ENCODE measurements around the gene CST9. TPM values are rescaled to one million over a fixed set of nuclear protein-coding genes. Genes with fewer than 3 reads are reported as not detected.

The CST9 gene
- total and polyA plus RNA-seq, 2 of the 13 experiments (the other 11 are each of a cell fraction or from before 2014, with no cell fraction given), result 0.07 TPM; not detected in 1

- TF ChIP-seq, protein P1, sequence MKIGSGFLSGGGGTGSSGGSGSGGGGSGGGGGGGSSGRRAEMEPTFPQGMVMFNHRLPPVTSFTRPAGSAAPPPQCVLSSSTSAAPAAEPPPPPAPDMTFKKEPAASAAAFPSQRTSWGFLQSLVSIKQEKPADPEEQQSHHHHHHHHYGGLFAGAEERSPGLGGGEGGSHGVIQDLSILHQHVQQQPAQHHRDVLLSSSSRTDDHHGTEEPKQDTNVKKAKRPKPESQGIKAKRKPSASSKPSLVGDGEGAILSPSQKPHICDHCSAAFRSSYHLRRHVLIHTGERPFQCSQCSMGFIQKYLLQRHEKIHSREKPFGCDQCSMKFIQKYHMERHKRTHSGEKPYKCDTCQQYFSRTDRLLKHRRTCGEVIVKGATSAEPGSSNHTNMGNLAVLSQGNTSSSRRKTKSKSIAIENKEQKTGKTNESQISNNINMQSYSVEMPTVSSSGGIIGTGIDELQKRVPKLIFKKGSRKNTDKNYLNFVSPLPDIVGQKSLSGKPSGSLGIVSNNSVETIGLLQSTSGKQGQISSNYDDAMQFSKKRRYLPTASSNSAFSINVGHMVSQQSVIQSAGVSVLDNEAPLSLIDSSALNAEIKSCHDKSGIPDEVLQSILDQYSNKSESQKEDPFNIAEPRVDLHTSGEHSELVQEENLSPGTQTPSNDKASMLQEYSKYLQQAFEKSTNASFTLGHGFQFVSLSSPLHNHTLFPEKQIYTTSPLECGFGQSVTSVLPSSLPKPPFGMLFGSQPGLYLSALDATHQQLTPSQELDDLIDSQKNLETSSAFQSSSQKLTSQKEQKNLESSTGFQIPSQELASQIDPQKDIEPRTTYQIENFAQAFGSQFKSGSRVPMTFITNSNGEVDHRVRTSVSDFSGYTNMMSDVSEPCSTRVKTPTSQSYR (CRISPR knock-in tag; IDR thresholded peaks at IDR 0.05; ENCODE audit: borderline replicate concordance), result peak; percentile 97
- peak; percentile 89; the same call in 1 of the 2 replicates for TF ChIP-seq DNMT3B (CRISPR knock-in tag; conservative IDR thresholded peaks at IDR 0.05)
- TF ChIP-seq BCL6 (CRISPR knock-in tag; IDR thresholded peaks at IDR 0.05), result peak; percentile 96
- TF ChIP-seq, protein P2, sequence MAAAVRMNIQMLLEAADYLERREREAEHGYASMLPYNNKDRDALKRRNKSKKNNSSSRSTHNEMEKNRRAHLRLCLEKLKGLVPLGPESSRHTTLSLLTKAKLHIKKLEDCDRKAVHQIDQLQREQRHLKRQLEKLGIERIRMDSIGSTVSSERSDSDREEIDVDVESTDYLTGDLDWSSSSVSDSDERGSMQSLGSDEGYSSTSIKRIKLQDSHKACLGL (CRISPR knock-in tag; IDR thresholded peaks at IDR 0.05), result peak; percentile 23
- peak; percentile 97 for TF ChIP-seq ZNF644 (CRISPR knock-in tag; IDR thresholded peaks at IDR 0.05; ENCODE audit: low read depth)
- TF ChIP-seq PITX1 (CRISPR knock-in tag; IDR thresholded peaks at IDR 0.05), result peak; percentile 97
- TF ChIP-seq ZNF282 (IDR thresholded peaks at IDR 0.05; ENCODE audit: partially characterized antibody), result no peak
- no peak for TF ChIP-seq ZNF468 (CRISPR knock-in tag; IDR thresholded peaks at IDR 0.05)
- TF ChIP-seq HNRNPL (IDR thresholded peaks at IDR 0.05; ENCODE audit: low read depth, low read length), result no peak
- TF ChIP-seq ZFYVE20 (CRISPR knock-in tag; IDR thresholded peaks at IDR 0.05; ENCODE audit: borderline replicate concordance, low read depth), result no peak
- TF ChIP-seq RFX3 (CRISPR knock-in tag; IDR thresholded peaks at IDR 0.05), result no peak
- TF ChIP-seq, protein P3, sequence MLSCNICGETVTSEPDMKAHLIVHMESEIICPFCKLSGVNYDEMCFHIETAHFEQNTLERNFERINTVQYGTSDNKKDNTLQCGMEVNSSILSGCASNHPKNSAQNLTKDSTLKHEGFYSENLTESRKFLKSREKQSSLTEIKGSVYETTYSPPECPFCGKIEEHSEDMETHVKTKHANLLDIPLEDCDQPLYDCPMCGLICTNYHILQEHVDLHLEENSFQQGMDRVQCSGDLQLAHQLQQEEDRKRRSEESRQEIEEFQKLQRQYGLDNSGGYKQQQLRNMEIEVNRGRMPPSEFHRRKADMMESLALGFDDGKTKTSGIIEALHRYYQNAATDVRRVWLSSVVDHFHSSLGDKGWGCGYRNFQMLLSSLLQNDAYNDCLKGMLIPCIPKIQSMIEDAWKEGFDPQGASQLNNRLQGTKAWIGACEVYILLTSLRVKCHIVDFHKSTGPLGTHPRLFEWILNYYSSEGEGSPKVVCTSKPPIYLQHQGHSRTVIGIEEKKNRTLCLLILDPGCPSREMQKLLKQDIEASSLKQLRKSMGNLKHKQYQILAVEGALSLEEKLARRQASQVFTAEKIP (CRISPR knock-in tag; IDR thresholded peaks at IDR 0.05; ENCODE audit: borderline replicate concordance), result no peak
- TF ChIP-seq ELF4 (CRISPR knock-in tag; IDR thresholded peaks at IDR 0.05; ENCODE audit: borderline replicate concordance), result no peak
- peak; percentile 88 for TF ChIP-seq ZNF264 (CRISPR knock-in tag; IDR thresholded peaks at IDR 0.05)
- TF ChIP-seq GTF3A (CRISPR knock-in tag; conservative IDR thresholded peaks at IDR 0.05), result no peak
- TF ChIP-seq ZBTB43 (CRISPR knock-in tag; conservative IDR thresholded peaks at IDR 0.05), result peak; percentile 91
- TF ChIP-seq, protein P4, sequence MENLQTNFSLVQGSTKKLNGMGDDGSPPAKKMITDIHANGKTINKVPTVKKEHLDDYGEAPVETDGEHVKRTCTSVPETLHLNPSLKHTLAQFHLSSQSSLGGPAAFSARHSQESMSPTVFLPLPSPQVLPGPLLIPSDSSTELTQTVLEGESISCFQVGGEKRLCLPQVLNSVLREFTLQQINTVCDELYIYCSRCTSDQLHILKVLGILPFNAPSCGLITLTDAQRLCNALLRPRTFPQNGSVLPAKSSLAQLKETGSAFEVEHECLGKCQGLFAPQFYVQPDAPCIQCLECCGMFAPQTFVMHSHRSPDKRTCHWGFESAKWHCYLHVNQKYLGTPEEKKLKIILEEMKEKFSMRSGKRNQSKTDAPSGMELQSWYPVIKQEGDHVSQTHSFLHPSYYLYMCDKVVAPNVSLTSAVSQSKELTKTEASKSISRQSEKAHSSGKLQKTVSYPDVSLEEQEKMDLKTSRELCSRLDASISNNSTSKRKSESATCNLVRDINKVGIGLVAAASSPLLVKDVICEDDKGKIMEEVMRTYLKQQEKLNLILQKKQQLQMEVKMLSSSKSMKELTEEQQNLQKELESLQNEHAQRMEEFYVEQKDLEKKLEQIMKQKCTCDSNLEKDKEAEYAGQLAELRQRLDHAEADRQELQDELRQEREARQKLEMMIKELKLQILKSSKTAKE (CRISPR knock-in tag; IDR thresholded peaks at IDR 0.05; ENCODE audit: borderline replicate concordance), result peak; percentile 81; the same call in 1 of the 2 replicates
- peak; percentile 82 for TF ChIP-seq NCOA2 (CRISPR knock-in tag; IDR thresholded peaks at IDR 0.05)
- TF ChIP-seq ZEB1 (IDR thresholded peaks at IDR 0.05; ENCODE audit: insufficient replicate concordance, low read depth), result peak; percentile 27
- TF ChIP-seq ZNF557 (CRISPR knock-in tag; IDR thresholded peaks at IDR 0.05), result no peak
- TF ChIP-seq DNMT1 (CRISPR knock-in tag; IDR thresholded peaks at IDR 0.05), result no peak
- TF ChIP-seq ZNF563 (CRISPR knock-in tag; IDR thresholded peaks at IDR 0.05), result peak; percentile 76; the same call in 1 of the 2 replicates
- TF ChIP-seq ZMAT3 (CRISPR knock-in tag; conservative IDR thresholded peaks at IDR 0.05), result peak; percentile 94
- TF ChIP-seq NFIC (IDR thresholded peaks at IDR 0.05; ENCODE audit: low read length), result no peak
Observed at GRCh38 chr20:23629017-23629541, 23.4 kb upstream of the CST9 start (continued).

All from HepG2 (cell line).